ENCODE results near the gene PSRC1.

PSRC1 gene

DNA sequence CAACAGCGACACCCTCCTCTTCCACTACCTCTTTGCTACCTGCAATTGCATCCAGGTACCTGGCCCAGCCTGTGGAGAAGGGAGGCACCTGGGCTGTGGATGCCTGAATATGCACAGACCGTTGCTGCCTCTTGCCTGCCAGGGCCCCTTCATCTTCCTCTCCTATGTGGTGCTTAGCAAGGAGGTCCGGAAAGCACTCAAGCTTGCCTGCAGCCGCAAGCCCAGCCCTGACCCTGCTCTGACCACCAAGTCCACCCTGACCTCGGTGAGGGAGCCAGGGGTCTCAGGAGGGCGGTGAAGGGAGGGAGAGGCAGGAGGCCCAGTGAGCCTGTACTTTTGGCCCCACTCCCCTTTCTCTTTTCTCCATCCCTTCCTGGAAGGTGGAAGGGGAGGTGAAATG lies 11.5 kb downstream of the PSRC1 start:
- H3K9ac ChIP-seq (ENCODE audit: low read depth, low read length) = no peak overlapping the region
- H3K36me3 ChIP-seq (ENCODE audit: insufficient read depth, low read length) = no peaks in the 10 kb centered on the region

DNA sequence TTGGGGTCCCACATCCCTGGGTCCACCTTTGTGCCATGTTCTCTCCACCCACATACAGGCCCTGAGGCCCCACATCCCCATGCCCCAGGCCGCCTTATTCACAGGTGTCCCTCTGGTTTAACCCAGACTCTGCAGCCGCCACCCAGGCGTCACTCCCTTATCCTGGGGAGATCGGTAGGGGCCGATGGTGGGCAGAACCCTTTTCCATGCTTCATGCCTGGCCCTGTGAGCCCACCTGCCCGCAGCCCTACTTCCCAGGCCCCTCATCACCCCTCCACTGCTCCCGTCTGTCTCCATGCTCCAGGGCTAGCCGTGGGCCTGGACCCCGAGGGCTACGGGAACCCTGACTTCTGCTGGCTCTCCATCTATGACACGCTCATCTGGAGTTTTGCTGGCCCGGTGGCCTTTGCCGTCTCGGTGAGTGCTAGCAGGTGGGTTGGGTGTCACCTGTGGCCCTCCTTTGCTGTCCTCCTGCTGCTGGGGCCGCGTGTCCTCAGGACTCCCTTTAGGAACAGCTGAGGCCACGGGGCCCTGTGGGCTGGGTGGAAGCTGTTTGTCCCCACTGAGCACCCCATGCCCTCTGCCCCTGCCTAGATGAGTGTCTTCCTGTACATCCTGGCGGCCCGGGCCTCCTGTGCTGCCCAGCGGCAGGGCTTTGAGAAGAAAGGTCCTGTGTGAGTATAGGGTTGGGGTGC lies 12.2 kb downstream of the PSRC1 start:
- H3K9me3 ChIP-seq (ENCODE audit: control insufficient read depth, insufficient read depth, low read length) = no peaks in the 10 kb centered on the region
- H3K36me3 ChIP-seq (ENCODE audit: insufficient read depth, low read length) = no peaks in the 10 kb centered on the region
- peaks cover 20% of the 10 kb centered on the region for H3K4me1 ChIP-seq (ENCODE audit: insufficient read depth, low read length)
- H3K9ac ChIP-seq (ENCODE audit: low read depth, low read length) = no peak overlapping the region

More for the DNA sequence above, 11.5 kb downstream of the PSRC1 start:
- peaks cover 23% of the 10 kb centered on the region for H3K4me1 ChIP-seq (ENCODE audit: insufficient read depth, low read length)
- no peaks in the 10 kb centered on the region for H3K9me3 ChIP-seq (ENCODE audit: control insufficient read depth, insufficient read depth, low read length)

DNA sequence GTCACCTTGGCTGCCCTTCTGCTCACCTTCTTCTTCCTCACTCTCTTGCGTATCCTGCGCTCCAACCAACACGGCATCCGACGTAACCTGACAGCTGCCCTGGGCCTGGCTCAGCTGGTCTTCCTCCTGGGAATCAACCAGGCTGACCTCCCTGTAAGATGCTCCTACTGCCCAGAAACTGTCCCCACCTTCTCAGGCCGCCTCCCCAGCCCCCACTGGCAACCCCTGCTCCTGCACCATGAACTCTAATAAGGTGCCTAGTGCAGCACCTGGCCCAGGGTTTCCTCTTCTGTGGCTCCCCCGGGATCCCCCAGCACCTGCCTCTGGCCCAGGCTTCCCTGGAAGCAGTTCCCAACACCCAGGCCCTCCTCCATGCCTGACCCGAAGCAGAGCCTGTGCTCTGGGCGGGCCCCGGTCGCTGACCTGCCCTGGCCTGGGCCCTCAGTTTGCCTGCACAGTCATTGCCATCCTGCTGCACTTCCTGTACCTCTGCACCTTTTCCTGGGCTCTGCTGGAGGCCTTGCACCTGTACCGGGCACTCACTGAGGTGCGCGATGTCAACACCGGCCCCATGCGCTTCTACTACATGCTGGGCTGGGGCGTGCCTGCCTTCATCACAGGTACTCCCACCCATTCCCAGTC lies 12.8 kb downstream of the PSRC1 start:
- peaks cover 14% of the 10 kb centered on the region for H3K4me1 ChIP-seq (ENCODE audit: insufficient read depth, low read length)
- H3K36me3 ChIP-seq (ENCODE audit: insufficient read depth, low read length) = no peaks in the 10 kb centered on the region
- H3K9me3 ChIP-seq (ENCODE audit: control insufficient read depth, insufficient read depth, low read length) = no peaks in the 10 kb centered on the region
- no peak overlapping the region for H3K9ac ChIP-seq (ENCODE audit: low read depth, low read length)

DNA sequence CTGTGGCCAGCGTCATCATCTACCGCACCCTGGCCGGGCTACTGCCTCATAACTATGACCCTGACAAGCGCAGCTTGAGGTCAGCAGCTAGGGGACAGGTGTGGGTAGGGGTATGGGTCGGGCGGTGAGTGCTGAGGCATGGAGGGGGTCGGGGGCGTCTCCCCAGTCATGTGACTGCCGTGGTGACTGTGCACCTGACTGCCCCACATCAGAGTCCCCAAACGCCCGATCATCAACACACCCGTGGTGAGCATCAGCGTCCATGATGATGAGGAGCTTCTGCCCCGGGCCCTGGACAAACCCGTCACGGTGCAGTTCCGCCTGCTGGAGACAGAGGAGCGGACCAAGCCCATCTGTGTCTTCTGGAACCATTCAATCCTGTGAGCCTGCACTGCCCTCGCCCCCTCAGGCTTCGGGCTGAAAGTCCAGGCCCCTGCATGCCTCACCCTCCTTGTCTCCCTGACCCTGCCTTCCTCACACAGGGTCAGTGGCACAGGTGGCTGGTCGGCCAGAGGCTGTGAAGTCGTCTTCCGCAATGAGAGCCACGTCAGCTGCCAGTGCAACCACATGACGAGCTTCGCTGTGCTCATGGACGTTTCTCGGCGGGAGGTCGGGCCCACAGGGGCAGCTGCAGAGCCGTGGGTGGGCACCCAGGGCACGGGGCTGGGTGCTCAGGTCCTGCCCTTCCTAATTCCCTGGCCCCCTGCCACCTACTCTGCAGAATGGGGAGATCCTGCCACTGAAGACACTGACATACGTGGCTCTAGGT lies 13.5 kb downstream of the PSRC1 start:
- Histone ChIP-seq H3K36me3 (ENCODE audit: insufficient read depth, low read length) (no peaks in the 10 kb centered on the region), H3K4me1 (ENCODE audit: insufficient read depth, low read length) (peaks cover 9% of the 10 kb centered on the region; the same call in 1 of the 2 replicates), H3K9ac (ENCODE audit: low read depth, low read length) (no peak overlapping the region), H3K9me3 (ENCODE audit: control insufficient read depth, insufficient read depth, low read length) (no peaks in the 10 kb centered on the region)

DNA sequence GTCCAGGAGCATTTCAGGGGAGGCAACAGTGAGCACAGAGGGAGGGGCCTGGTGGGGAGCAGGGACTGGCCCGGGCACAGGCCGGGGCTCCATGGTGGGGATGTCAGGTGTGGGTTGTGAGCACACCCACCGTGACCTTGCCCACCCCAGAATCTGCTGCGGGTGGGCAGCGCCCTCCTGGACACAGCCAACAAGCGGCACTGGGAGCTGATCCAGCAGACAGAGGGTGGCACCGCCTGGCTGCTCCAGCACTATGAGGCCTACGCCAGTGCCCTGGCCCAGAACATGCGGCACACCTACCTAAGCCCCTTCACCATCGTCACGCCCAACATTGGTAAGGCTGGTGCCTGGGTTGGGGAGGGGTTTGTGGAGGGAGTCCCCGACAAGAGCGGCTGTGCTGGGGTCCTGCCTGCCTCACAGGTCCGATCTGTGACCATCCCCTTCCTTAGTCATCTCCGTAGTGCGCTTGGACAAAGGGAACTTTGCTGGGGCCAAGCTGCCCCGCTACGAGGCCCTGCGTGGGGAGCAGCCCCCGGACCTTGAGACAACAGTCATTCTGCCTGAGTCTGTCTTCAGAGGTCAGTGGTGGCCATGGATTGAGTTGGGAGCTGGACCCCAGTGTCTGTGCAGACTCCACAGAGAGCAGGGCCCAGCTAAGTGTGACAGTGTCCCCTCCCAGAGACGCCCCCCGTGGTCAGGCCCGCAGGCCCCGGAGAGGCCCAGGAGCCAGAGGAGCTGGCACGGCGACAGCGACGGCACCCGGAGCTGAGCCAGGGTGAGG lies 14.3 kb downstream of the PSRC1 start:
- H3K36me3 ChIP-seq (ENCODE audit: insufficient read depth, low read length) = no peaks in the 10 kb centered on the region
- no peaks in the 10 kb centered on the region for H3K9me3 ChIP-seq (ENCODE audit: control insufficient read depth, insufficient read depth, low read length)
- H3K4me1 ChIP-seq (ENCODE audit: insufficient read depth, low read length) = peaks cover 1% of the 10 kb centered on the region; the same call in 1 of the 2 replicates
- H3K9ac ChIP-seq (ENCODE audit: low read depth, low read length) = no peak overlapping the region

DNA sequence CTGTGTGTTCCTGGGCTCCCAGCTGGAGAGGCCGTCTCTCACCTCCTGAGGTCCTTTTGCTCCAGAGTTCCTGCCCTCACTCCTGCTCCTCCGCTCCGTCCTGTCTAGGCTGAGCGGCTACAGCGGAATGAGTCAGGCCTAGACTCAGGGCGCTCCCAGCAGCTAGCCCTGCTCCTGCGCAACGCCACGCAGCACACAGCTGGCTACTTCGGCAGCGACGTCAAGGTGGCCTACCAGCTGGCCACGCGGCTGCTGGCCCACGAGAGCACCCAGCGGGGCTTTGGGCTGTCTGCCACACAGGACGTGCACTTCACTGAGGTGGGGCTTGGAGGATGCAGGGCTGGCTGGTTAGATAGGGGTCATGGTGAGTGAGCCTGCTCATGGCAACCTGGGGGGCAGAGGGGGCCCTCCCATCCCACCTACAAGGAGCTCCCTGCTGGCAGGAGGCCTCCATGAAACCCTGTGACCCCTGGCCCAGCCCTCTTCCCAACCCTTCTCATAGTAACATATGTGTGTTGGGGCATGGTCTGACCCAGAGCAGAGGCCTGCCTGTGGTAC lies 15.1 kb downstream of the PSRC1 start:
- H3K36me3 ChIP-seq (ENCODE audit: insufficient read depth, low read length) = no peaks in the 10 kb centered on the region

DNA sequence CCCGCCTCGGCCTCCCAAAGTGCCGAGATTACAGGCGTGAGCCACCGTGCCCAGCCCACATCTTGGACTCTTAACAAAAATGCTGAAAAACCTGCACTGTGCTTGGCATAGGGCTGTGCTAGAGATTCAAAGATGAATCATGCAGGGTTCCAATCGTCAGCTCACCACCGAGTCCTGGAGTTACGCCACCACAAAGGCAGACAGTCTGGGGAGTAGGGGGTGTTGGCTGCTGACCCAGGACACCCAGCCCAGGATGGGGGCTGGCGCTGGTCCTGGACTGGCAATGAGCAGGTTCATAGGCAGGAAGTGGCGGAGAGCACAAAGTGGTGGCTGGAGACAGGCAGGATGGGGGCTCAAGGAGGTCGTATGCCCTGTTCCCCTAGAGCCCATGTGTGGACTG lies 16.0 kb downstream of the PSRC1 start:
- Histone ChIP-seq H3K9ac (ENCODE audit: low read depth, low read length) (no peak overlapping the region), H3K36me3 (ENCODE audit: insufficient read depth, low read length) (no peaks in the 10 kb centered on the region), H3K4me1 (ENCODE audit: insufficient read depth, low read length) (no peaks in the 10 kb centered on the region; the same call in 1 of the 2 replicates), H3K9me3 (ENCODE audit: control insufficient read depth, insufficient read depth, low read length) (no peaks in the 10 kb centered on the region)

More for the DNA sequence above, 15.1 kb downstream of the PSRC1 start:
- Histone ChIP-seq H3K9ac (ENCODE audit: low read depth, low read length) (no peak overlapping the region), H3K4me1 (ENCODE audit: insufficient read depth, low read length) (no peaks in the 10 kb centered on the region; the same call in 1 of the 2 replicates), H3K9me3 (ENCODE audit: control insufficient read depth, insufficient read depth, low read length) (no peaks in the 10 kb centered on the region)

DNA sequence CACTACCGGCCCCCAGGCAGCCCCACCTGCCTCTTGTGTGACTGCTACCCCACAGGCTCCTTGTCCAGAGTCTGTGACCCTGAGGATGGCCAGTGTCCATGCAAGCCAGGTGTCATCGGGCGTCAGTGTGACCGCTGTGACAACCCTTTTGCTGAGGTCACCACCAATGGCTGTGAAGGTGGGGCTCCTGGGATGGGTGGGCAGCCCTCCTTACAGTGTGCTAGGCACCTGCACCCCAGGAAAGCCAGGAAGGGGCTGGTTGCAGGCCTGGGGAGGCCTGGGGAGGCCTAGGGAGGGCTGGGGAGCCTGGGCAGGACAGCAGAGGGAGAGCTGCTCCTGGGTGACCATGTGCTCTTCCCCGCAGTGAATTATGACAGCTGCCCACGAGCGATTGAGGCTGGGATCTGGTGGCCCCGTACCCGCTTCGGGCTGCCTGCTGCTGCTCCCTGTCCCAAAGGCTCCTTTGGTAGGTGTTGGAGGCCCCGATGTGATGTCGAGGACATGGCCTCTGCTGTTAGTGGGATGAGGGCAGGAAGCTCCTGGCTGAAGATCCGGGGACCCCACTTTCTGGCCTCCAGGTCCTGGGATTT lies 17.1 kb downstream of the PSRC1 start:
- H3K9ac ChIP-seq (ENCODE audit: low read depth, low read length) = no peak overlapping the region
- H3K9me3 ChIP-seq (ENCODE audit: control insufficient read depth, insufficient read depth, low read length) = no peaks in the 10 kb centered on the region
- no peaks in the 10 kb centered on the region for H3K36me3 ChIP-seq (ENCODE audit: insufficient read depth, low read length)
- H3K4me1 ChIP-seq (ENCODE audit: insufficient read depth, low read length) = no peaks in the 10 kb centered on the region; the same call in 1 of the 2 replicates

DNA sequence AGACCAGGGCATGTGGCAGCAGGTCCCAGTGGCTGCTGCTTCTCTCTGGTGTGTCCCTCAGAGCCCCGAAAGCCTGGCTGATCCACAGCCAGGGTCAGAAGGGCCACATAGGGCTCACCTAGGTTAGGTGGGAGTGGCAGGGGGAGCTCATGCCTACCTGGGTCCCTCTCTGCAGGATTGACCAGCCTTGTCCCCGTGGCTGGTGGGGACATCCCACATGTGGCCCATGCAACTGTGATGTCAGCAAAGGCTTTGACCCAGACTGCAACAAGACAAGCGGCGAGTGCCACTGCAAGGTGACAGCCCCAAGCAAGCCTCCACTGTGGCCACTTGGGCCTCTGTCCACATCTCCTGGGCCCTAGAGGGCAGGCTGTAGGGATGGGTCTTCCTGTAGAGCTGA lies 17.9 kb downstream of the PSRC1 start:
- H3K4me1 ChIP-seq (ENCODE audit: insufficient read depth, low read length) = peaks cover 3% of the 10 kb centered on the region; the same call in 1 of the 2 replicates
- H3K36me3 ChIP-seq (ENCODE audit: insufficient read depth, low read length) = no peaks in the 10 kb centered on the region
- H3K9me3 ChIP-seq (ENCODE audit: control insufficient read depth, insufficient read depth, low read length) = no peaks in the 10 kb centered on the region
- H3K9ac ChIP-seq (ENCODE audit: low read depth, low read length) = no peak overlapping the region

DNA sequence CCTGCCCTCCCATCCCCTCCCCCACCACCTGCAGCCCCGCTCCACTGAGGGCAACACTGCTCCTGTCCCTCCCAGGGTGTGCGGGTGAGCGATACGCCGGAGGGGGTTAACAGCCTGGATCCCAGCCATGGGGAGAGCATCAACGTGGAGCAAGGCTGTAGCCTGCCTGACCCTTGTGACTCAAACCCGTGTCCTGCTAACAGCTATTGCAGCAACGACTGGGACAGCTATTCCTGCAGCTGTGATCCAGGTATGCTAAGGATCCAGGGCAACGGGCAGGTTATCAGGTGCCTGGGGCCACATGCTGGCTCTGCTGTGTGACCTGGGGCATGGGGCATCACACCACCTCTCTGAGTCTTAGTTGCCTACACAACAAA lies 18.6 kb downstream of the PSRC1 start:
- Histone ChIP-seq H3K4me1 (ENCODE audit: insufficient read depth, low read length) (peaks cover 8% of the 10 kb centered on the region), H3K9me3 (ENCODE audit: control insufficient read depth, insufficient read depth, low read length) (no peaks in the 10 kb centered on the region), H3K36me3 (ENCODE audit: insufficient read depth, low read length) (no peaks in the 10 kb centered on the region), H3K9ac (ENCODE audit: low read depth, low read length) (no peak overlapping the region)

DNA sequence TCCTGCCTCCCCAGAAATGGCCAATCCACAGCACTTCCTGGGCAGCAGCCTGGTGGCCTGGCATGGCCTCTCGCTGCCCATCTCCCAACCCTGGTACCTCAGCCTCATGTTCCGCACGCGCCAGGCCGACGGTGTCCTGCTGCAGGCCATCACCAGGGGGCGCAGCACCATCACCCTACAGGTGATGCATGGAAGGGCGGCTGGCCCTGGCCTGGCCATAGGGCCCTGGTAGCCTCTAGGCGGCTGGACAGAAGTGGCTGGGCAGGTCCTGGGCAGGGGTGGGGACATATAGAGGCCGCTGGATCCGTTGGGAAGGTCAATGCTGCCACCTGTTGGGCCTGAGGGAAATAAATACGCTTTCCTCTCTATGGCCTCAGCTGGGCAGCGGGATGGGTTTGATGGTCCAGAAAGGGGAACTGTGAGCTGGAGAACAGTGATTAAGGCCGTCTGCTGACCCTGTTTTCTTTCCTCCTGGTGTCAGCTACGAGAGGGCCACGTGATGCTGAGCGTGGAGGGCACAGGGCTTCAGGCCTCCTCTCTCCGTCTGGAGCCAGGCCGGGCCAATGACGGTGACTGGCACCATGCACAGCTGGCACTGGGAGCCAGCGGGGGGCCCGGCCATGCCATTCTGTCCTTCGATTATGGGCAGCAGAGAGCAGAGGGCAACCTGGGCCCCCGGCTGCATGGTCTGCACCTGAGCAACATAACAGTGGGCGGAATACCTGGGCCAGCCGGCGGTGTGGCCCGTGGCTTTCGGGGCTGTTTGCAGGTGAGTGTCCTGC lies 19.2 kb downstream of the PSRC1 start:
- Histone ChIP-seq H3K9me3 (ENCODE audit: control insufficient read depth, insufficient read depth, low read length) (no peaks in the 10 kb centered on the region), H3K36me3 (ENCODE audit: insufficient read depth, low read length) (no peaks in the 10 kb centered on the region)

DNA sequence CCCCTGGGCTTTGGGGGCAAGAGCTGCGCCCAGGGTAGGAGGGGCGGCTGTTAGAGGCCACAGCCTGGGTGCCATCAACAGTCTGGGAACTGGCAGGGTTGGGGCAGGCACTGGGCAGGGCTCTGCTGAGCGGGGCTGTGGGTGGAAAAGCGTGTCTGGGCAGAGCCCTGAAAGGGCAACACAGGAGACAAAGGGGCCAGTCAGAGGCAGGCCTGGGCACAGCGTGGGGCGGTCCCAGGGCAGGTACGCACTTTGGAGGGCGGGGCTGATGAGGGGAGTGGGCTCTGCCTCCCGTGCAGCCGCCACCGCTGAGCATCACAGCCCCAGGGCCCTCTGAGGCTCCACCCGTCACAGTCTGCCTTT lies 19.7 kb downstream of the PSRC1 start:
- Histone ChIP-seq H3K4me1 (ENCODE audit: insufficient read depth, low read length) (peaks cover 12% of the 10 kb centered on the region), H3K9ac (ENCODE audit: low read depth, low read length) (no peak overlapping the region), H3K36me3 (ENCODE audit: insufficient read depth, low read length) (no peaks in the 10 kb centered on the region), H3K9me3 (ENCODE audit: control insufficient read depth, insufficient read depth, low read length) (no peaks in the 10 kb centered on the region)

More for the DNA sequence above, 19.2 kb downstream of the PSRC1 start:
- Histone ChIP-seq H3K4me1 (ENCODE audit: insufficient read depth, low read length) (peaks cover 12% of the 10 kb centered on the region), H3K9ac (ENCODE audit: low read depth, low read length) (no peak overlapping the region)

All from ES-I3 (cell line).